WTC11 (cell line): ENCODE results near the gene TMEM116. TPM values are rescaled to one million over a fixed set of nuclear protein-coding genes. Genes with fewer than 3 reads are reported as not detected.
A peak's percentile ranks its signal among the peaks of the same experiment; 100 is the strongest.

Experiments used
- ATAC-seq: fragments of 200-7000 bp; cut with Tn5 transposase; 2 replicates; pipeline ENCODE4 v1.10.0; 2021; ENCODE audit warnings: mild to moderate bottlenecking, moderate library complexity
- CTCF ChIA-PET: fragments of 300-600 bp; sonication (Branson Sonifier 250); formaldehyde crosslinking; loops from one replicate; lab custom pipeline; 2021; ENCODE audit warnings: antibody characterized with exemption; lab: Charles Lee
- POLR2A ChIA-PET: fragments of 350-600 bp; sonication (Branson Sonifier 250); formaldehyde crosslinking; loops from one replicate; lab custom pipeline; 2021; ENCODE audit warnings: antibody characterized with exemption; lab: Charles Lee
- DNase-seq: peaks from one replicate; pipeline ENCODE4 v3.0.0; 2021; ENCODE audit warnings: low spot score
- H3K27ac Mint-ChIP-seq: 2 replicates; pipeline ENCODE4 v1.8.0; 2021; ENCODE audit warnings: mixed read lengths
- H3K27me3 Mint-ChIP-seq: 2 replicates; pipeline ENCODE4 v1.8.0; 2021; ENCODE audit warnings: low read depth, mild to moderate bottlenecking, moderate library complexity, mixed read lengths
- H3K36me3 Mint-ChIP-seq: 2 replicates; pipeline ENCODE4 v1.8.0; 2021; ENCODE audit warnings: mixed read lengths
- H3K4me1 Mint-ChIP-seq: 2 replicates; pipeline ENCODE4 v1.8.0; 2022; ENCODE audit warnings: mixed read lengths
- H3K4me3 Mint-ChIP-seq: 2 replicates; pipeline ENCODE4 v1.8.0; 2021; ENCODE audit warnings: mild to moderate bottlenecking, moderate library complexity, mixed read lengths
- H3K9me3 Mint-ChIP-seq: 2 replicates; pipeline ENCODE4 v1.8.0; 2021; ENCODE audit warnings: mixed read lengths
- ELF4 ChIP-seq: sonication (generic); formaldehyde crosslinking; IDR thresholded peaks from 2 replicates; pipeline ENCODE4 v1.8.1; 2022; ENCODE audit warnings: low read depth, mild to moderate bottlenecking, moderate library complexity, missing genetic modification reagents
- ESRRA ChIP-seq: sonication (generic); formaldehyde crosslinking; IDR thresholded peaks from 2 replicates; pipeline ENCODE4 v1.8.1; 2022; ENCODE audit warnings: mild to moderate bottlenecking, missing genetic modification reagents, borderline replicate concordance
- ETV6 ChIP-seq: sonication (generic); formaldehyde crosslinking; IDR thresholded peaks from 2 replicates; pipeline ENCODE4 v1.8.1; 2022; ENCODE audit warnings: mild to moderate bottlenecking, missing genetic modification reagents
- FOXK1 ChIP-seq: sonication (generic); formaldehyde crosslinking; IDR thresholded peaks from 2 replicates; pipeline ENCODE4 v1.8.0; 2022; ENCODE audit warnings: mild to moderate bottlenecking, moderate library complexity, missing genetic modification reagents
- GTF2I ChIP-seq: fragments of 250-450 bp; sonication (Bioruptor Pico); conservative IDR thresholded peaks from 2 replicates; pipeline ENCODE4 v1.4.0; 2021; ENCODE audit warnings: mild to moderate bottlenecking
- NFE2L1 ChIP-seq: sonication (generic); formaldehyde crosslinking; IDR thresholded peaks from 2 replicates; pipeline ENCODE4 v1.8.1; 2023; ENCODE audit warnings: missing genetic modification reagents
- NR2C2 ChIP-seq: sonication (generic); formaldehyde crosslinking; IDR thresholded peaks from 2 replicates; pipeline ENCODE4 v1.8.0; 2022; ENCODE audit warnings: mild to moderate bottlenecking, missing genetic modification reagents
- RELA ChIP-seq: sonication (generic); formaldehyde crosslinking; IDR thresholded peaks from 2 replicates; pipeline ENCODE4 v1.8.1; 2022; ENCODE audit warnings: missing genetic modification reagents, mild to moderate bottlenecking, borderline replicate concordance
- RORB ChIP-seq: fragments of 250-450 bp; sonication (Bioruptor Pico); IDR thresholded peaks from 2 replicates; pipeline ENCODE4 v1.9.0; 2021; ENCODE audit warnings: mild to moderate bottlenecking
- SMAD4 ChIP-seq: sonication (generic); formaldehyde crosslinking; IDR thresholded peaks from 2 replicates; pipeline ENCODE4 v1.8.0; 2022; ENCODE audit warnings: mild to moderate bottlenecking, missing genetic modification reagents
- SP1 ChIP-seq: sonication (generic); formaldehyde crosslinking; conservative IDR thresholded peaks from 2 replicates; pipeline ENCODE4 v1.8.1; 2022; ENCODE audit warnings: missing genetic modification reagents
- TEAD1 ChIP-seq: sonication (generic); formaldehyde crosslinking; IDR thresholded peaks from 2 replicates; pipeline ENCODE4 v1.8.0; 2022; ENCODE audit warnings: mild to moderate bottlenecking, missing genetic modification reagents
- TEAD4 ChIP-seq: sonication (generic); formaldehyde crosslinking; IDR thresholded peaks from 2 replicates; pipeline ENCODE4 v1.8.0; 2022; ENCODE audit warnings: mild to moderate bottlenecking, missing genetic modification reagents
- ZNF219 ChIP-seq: sonication (generic); formaldehyde crosslinking; IDR thresholded peaks from 2 replicates; pipeline ENCODE4 v1.8.0; 2023; ENCODE audit warnings: missing genetic modification reagents, mild to moderate bottlenecking, borderline replicate concordance
- ZNF263 ChIP-seq: sonication (generic); formaldehyde crosslinking; IDR thresholded peaks from 2 replicates; pipeline ENCODE4 v1.8.1; 2022; ENCODE audit warnings: low read depth, mild to moderate bottlenecking, moderate library complexity, missing genetic modification reagents
- ZNF671 ChIP-seq: fragments of 250-450 bp; sonication (Bioruptor Pico); IDR thresholded peaks from 2 replicates; pipeline ENCODE4 v1.8.0; 2021; ENCODE audit warnings: mild to moderate bottlenecking
- total RNA-seq: library from RNA; stranded (reverse); gene quantifications from 3 replicates; pipeline ENCODE4 v1.2.3, GENCODE V29; 2021
- TF ChIP-seq, protein P1 (sequence below): sonication (generic); formaldehyde crosslinking; IDR thresholded peaks from 2 replicates; pipeline ENCODE4 v1.8.0; 2022; ENCODE audit warnings: mild to moderate bottlenecking, missing genetic modification reagents
- TF ChIP-seq, protein P2 (sequence below): sonication (generic); formaldehyde crosslinking; IDR thresholded peaks from 2 replicates; pipeline ENCODE4 v1.8.0; 2022; ENCODE audit warnings: mild to moderate bottlenecking, missing genetic modification reagents
- TF ChIP-seq, protein P3 (sequence below): fragments of 250-450 bp; sonication (Bioruptor Pico); IDR thresholded peaks from 2 replicates; pipeline ENCODE4 v2.1.2; 2022; ENCODE audit warnings: mild to moderate bottlenecking, moderate library complexity
- TF ChIP-seq, protein P4 (sequence below): sonication (generic); formaldehyde crosslinking; IDR thresholded peaks from 2 replicates; pipeline ENCODE4 v1.8.1; 2022; ENCODE audit warnings: mild to moderate bottlenecking, moderate library complexity, missing genetic modification reagents
- TF ChIP-seq, protein P5 (sequence below): sonication (generic); formaldehyde crosslinking; conservative IDR thresholded peaks from 2 replicates; pipeline ENCODE4 v1.8.1; 2023; ENCODE audit warnings: mild to moderate bottlenecking, low read depth, missing genetic modification reagents, moderate library complexity
- TF ChIP-seq, protein P6 (sequence below): sonication (generic); formaldehyde crosslinking; IDR thresholded peaks from 2 replicates; pipeline ENCODE4 v1.8.0; 2022; ENCODE audit warnings: mild to moderate bottlenecking, missing genetic modification reagents

The TMEM116 gene
- total RNA-seq, 1 experiment from 2014 or later, result 7.8 TPM

DNA sequence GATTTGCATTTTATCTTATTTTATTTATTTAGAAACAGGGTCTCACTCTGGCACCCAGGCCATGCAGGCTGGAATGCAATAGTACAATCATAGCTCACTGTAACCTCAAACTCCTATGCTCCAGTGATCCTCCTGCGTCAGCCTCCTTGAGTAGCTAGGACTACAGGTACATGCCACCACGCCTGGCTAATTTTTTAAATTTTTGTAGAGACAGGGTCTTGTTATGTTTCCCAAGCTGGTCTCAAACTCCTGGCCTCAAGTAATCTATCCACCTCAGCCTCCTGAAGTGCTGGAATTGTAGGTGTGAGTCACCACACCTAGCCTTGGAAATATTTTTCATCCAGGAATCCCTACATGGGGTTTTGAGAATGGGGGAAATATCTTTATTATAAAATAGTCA lies 86.3 kb downstream of the TMEM116 start:
- ATAC-seq (no peak), DNase-seq (no peak)
- H3K36me3 Mint-ChIP-seq, result no peaks in the 10 kb centered on the region
- H3K27ac Mint-ChIP-seq, result no peak overlapping the region
- no peak overlapping the region for H3K4me3 Mint-ChIP-seq
- no peaks in the 10 kb centered on the region for H3K27me3 Mint-ChIP-seq
- H3K9me3 Mint-ChIP-seq, result no peaks in the 10 kb centered on the region
- ChIA-PET POLR2A (no interaction called here), CTCF (interaction anchor here (0.7 kb wide), 1 partner anchor 19 kb away, joined by 4 read pairs; no protein-coding TSS in a partner anchor)
- TF ChIP-seq, protein P1, sequence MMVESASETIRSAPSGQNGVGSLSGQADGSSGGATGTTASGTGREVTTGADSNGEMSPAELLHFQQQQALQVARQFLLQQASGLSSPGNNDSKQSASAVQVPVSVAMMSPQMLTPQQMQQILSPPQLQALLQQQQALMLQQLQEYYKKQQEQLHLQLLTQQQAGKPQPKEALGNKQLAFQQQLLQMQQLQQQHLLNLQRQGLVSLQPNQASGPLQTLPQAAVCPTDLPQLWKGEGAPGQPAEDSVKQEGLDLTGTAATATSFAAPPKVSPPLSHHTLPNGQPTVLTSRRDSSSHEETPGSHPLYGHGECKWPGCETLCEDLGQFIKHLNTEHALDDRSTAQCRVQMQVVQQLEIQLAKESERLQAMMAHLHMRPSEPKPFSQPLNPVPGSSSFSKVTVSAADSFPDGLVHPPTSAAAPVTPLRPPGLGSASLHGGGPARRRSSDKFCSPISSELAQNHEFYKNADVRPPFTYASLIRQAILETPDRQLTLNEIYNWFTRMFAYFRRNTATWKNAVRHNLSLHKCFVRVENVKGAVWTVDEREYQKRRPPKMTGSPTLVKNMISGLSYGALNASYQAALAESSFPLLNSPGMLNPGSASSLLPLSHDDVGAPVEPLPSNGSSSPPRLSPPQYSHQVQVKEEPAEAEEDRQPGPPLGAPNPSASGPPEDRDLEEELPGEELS (CRISPR knock-in tag), result no peak
- TF ChIP-seq TEAD1 (CRISPR knock-in tag) (no peak), ELF4 (CRISPR knock-in tag) (no peak), ESRRA (CRISPR knock-in tag) (no peak)
- TF ChIP-seq, protein P2, sequence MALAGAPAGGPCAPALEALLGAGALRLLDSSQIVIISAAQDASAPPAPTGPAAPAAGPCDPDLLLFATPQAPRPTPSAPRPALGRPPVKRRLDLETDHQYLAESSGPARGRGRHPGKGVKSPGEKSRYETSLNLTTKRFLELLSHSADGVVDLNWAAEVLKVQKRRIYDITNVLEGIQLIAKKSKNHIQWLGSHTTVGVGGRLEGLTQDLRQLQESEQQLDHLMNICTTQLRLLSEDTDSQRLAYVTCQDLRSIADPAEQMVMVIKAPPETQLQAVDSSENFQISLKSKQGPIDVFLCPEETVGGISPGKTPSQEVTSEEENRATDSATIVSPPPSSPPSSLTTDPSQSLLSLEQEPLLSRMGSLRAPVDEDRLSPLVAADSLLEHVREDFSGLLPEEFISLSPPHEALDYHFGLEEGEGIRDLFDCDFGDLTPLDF, result no peak
- no peaks in the 10 kb centered on the region for H3K4me1 Mint-ChIP-seq

DNA sequence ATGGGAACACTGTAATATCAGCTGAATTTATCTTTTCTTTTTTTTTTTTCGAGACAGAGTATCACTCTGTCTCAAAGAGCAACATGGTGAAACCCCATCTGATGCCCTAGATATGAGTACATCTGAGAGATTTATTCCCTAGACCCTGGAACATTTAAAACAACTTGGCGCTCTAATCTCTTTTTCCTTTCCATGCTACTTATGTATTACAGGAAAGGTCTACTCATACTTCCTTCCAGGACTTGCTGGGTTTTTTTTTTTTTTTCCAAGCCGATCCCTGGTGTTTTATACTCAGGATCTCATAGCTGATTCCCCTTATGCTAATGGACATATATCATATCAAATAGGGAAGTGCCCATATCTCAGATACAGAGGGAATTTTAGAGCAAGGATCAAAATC lies 87.8 kb downstream of the TMEM116 start:
- ChIA-PET CTCF (interaction anchor here (0.6 kb wide), 1 partner anchor 548 kb away, joined by 4 read pairs; no protein-coding TSS in a partner anchor), POLR2A (no interaction called here)
- ATAC-seq, result no peak
- DNase-seq, result no peak
- H3K27ac Mint-ChIP-seq, result no peak overlapping the region
- no peaks in the 10 kb centered on the region for H3K36me3 Mint-ChIP-seq
- H3K4me3 Mint-ChIP-seq, result no peak overlapping the region
- no peaks in the 10 kb centered on the region for H3K27me3 Mint-ChIP-seq
- no peaks in the 10 kb centered on the region for H3K9me3 Mint-ChIP-seq
- H3K4me1 Mint-ChIP-seq, result no peaks in the 10 kb centered on the region
- TF ChIP-seq RELA (CRISPR knock-in tag) (no peak), SP1 (no peak)
- TF ChIP-seq, protein P3, sequence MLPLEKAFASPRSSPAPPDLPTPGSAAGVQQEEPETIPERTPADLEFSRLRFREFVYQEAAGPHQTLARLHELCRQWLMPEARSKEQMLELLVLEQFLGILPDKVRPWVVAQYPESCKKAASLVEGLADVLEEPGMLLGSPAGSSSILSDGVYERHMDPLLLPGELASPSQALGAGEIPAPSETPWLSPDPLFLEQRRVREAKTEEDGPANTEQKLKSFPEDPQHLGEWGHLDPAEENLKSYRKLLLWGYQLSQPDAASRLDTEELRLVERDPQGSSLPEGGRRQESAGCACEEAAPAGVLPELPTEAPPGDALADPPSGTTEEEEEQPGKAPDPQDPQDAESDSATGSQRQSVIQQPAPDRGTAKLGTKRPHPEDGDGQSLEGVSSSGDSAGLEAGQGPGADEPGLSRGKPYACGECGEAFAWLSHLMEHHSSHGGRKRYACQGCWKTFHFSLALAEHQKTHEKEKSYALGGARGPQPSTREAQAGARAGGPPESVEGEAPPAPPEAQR (CRISPR knock-in tag), result no peak

DNA sequence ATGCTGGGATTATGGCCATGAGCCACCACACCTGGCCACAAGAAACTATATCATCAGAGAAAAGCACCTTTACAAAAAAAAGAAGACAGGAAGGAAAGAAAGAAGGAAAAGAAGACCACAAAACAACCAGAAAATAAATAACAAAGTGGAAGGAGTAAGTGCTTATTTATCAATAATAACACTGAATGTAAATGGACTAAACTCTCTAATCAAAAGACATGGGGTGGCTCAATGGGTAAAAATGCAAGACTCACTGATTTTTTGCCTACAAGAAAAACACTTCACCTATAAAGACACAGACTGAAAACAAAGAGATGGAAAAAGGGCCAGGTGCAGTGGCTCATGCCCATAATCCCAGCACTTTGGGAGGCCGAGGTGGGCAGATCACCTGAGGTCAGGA lies 105.2 kb downstream of the TMEM116 start:
- ATAC-seq (no peak), DNase-seq (no peak)
- H3K4me1 Mint-ChIP-seq, result no peaks in the 10 kb centered on the region
- H3K36me3 Mint-ChIP-seq, result peaks cover 2% of the 10 kb centered on the region
- peaks cover 2% of the 10 kb centered on the region; the same call in 1 of the 2 replicates for H3K27me3 Mint-ChIP-seq
- H3K27ac Mint-ChIP-seq, result no peak overlapping the region
- TF ChIP-seq GTF2I (CRISPR knock-in tag) (no peak), ZNF219 (no peak), SMAD4 (CRISPR knock-in tag) (no peak)
- TF ChIP-seq, protein P4, sequence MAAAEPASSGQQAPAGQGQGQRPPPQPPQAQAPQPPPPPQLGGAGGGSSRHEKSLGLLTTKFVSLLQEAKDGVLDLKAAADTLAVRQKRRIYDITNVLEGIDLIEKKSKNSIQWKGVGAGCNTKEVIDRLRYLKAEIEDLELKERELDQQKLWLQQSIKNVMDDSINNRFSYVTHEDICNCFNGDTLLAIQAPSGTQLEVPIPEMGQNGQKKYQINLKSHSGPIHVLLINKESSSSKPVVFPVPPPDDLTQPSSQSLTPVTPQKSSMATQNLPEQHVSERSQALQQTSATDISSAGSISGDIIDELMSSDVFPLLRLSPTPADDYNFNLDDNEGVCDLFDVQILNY, result no peak
- peaks cover 35% of the 10 kb centered on the region for H3K9me3 Mint-ChIP-seq
- CTCF ChIA-PET, result no interaction called here
- POLR2A ChIA-PET, result no interaction called here
- H3K4me3 Mint-ChIP-seq, result no peak overlapping the region

DNA sequence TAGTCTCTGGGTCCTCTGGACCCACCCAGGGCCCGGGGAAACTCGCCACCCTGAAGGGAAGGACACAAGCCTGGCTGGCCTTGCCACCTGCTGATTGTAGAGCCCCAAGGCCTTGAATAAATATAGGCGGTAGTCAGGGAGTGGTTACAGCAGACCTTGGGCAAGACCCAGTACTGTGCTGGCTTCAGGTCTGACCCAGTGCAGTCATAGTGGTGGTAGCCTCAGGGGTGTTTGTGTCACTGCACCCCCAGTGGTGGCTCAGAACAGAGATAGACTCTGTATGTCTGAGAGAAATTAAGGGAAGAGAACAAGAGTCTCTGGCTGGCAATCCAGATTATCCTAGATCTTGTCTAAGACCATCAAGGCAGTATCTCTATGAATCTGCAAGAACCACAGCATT lies 107.5 kb downstream of the TMEM116 start:
- H3K27me3 Mint-ChIP-seq, result peaks cover 2% of the 10 kb centered on the region; the same call in 1 of the 2 replicates
- DNase-seq, result no peak
- ChIA-PET POLR2A (no interaction called here), CTCF (no interaction called here)
- peak; percentile 64 for ATAC-seq
- H3K4me1 Mint-ChIP-seq, result no peaks in the 10 kb centered on the region
- H3K36me3 Mint-ChIP-seq, result peaks cover 2% of the 10 kb centered on the region
- H3K9me3 Mint-ChIP-seq, result peaks cover 34% of the 10 kb centered on the region
- H3K27ac Mint-ChIP-seq, result no peak overlapping the region
- H3K4me3 Mint-ChIP-seq, result no peak overlapping the region
- TF ChIP-seq ZNF671 (CRISPR knock-in tag), result no peak
- TF ChIP-seq ZNF263 (CRISPR knock-in tag), result no peak
- no peak for TF ChIP-seq TEAD4 (CRISPR knock-in tag)
- TF ChIP-seq ESRRA (CRISPR knock-in tag), result no peak
- no peak for TF ChIP-seq ETV6 (CRISPR knock-in tag)
- TF ChIP-seq, protein P5, sequence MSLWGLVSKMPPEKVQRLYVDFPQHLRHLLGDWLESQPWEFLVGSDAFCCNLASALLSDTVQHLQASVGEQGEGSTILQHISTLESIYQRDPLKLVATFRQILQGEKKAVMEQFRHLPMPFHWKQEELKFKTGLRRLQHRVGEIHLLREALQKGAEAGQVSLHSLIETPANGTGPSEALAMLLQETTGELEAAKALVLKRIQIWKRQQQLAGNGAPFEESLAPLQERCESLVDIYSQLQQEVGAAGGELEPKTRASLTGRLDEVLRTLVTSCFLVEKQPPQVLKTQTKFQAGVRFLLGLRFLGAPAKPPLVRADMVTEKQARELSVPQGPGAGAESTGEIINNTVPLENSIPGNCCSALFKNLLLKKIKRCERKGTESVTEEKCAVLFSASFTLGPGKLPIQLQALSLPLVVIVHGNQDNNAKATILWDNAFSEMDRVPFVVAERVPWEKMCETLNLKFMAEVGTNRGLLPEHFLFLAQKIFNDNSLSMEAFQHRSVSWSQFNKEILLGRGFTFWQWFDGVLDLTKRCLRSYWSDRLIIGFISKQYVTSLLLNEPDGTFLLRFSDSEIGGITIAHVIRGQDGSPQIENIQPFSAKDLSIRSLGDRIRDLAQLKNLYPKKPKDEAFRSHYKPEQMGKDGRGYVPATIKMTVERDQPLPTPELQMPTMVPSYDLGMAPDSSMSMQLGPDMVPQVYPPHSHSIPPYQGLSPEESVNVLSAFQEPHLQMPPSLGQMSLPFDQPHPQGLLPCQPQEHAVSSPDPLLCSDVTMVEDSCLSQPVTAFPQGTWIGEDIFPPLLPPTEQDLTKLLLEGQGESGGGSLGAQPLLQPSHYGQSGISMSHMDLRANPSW, result no peak
- TF ChIP-seq, protein P4, result no peak
- no peak for TF ChIP-seq NR2C2 (CRISPR knock-in tag)
- no peak for TF ChIP-seq RORB (CRISPR knock-in tag)
- TF ChIP-seq FOXK1 (CRISPR knock-in tag), result no peak
- TF ChIP-seq NFE2L1 (CRISPR knock-in tag), result no peak
- TF ChIP-seq, protein P6, sequence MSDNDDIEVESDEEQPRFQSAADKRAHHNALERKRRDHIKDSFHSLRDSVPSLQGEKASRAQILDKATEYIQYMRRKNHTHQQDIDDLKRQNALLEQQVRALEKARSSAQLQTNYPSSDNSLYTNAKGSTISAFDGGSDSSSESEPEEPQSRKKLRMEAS (CRISPR knock-in tag), result no peak
